Hepatocyte (in vitro differentiated cells): ENCODE results near the gene SBF2. TPM values are rescaled to one million over a fixed set of nuclear protein-coding genes. Genes with fewer than 3 reads are reported as not detected.

Source experiments
- DNase-seq: peaks from one replicate; pipeline ENCODE4 v3.0.0-alpha.2; 2016; ENCODE audit warnings: low spot score
- H2AFZ ChIP-seq: fragments of 200-600 bp; sonication (generic); 2 replicates; pipeline ENCODE4 v1.6.0; 2016; ENCODE audit warnings: antibody characterized with exemption, mild to moderate bottlenecking
- H3K27ac ChIP-seq: fragments of 200-600 bp; sonication (generic); 2 replicates; pipeline ENCODE4 v1.5.1; 2016; ENCODE audit warnings: mild to moderate bottlenecking
- H3K27me3 ChIP-seq: fragments of 200-600 bp; sonication (generic); 2 replicates; pipeline ENCODE4 v1.6.1; 2016
- H3K36me3 ChIP-seq: fragments of 200-600 bp; sonication (generic); replicated peaks from 2 replicates; pipeline ENCODE4 v1.5.1; 2016; ENCODE audit warnings: low read depth; ENCODE audit not compliant: insufficient read depth
- H3K4me1 ChIP-seq: fragments of 200-600 bp; sonication (generic); 2 replicates; pipeline ENCODE4 v1.5.1; 2016; ENCODE audit warnings: mild to moderate bottlenecking, moderate library complexity; ENCODE audit not compliant: insufficient read depth
- H3K4me2 ChIP-seq: fragments of 200-600 bp; sonication (generic); 2 replicates; pipeline ENCODE4 v1.6.0; 2016
- H3K4me3 ChIP-seq: fragments of 200-600 bp; sonication (generic); 2 replicates; pipeline ENCODE4 v1.5.1; 2016; ENCODE audit warnings: mild to moderate bottlenecking
- H3K79me2 ChIP-seq: fragments of 200-600 bp; sonication (generic); 2 replicates; pipeline ENCODE4 v1.6.0; 2017; ENCODE audit warnings: mild to moderate bottlenecking
- H3K9me2 ChIP-seq: fragments of 200-600 bp; sonication (generic); replicated peaks from 2 replicates; pipeline ENCODE4 v1.6.0; 2017; ENCODE audit warnings: mild to moderate bottlenecking; ENCODE audit not compliant: insufficient read depth
- H3K9me3 ChIP-seq: fragments of 200-600 bp; sonication (generic); 2 replicates; pipeline ENCODE4 v1.5.1; 2016; ENCODE audit warnings: low read depth, mild to moderate bottlenecking
- H4K20me1 ChIP-seq: fragments of 200-600 bp; sonication (generic); 2 replicates; pipeline ENCODE4 v1.6.0; 2016; ENCODE audit warnings: mild to moderate bottlenecking; ENCODE audit not compliant: insufficient read depth, poor library complexity, severe bottlenecking
- EZH2 ChIP-seq: fragments of 200-600 bp; sonication (generic); IDR thresholded peaks from 2 replicates; pipeline ENCODE4 v1.6.1; 2016; ENCODE audit warnings: antibody characterized with exemption, mild to moderate bottlenecking, borderline replicate concordance
- EZH2phosphoT487 ChIP-seq: fragments of 200-600 bp; sonication (generic); IDR thresholded peaks from one replicate; pipeline ENCODE4 v1.6.1; 2018; ENCODE audit warnings: antibody characterized with exemption, mild to moderate bottlenecking, low read depth, moderate library complexity; ENCODE audit not compliant: unreplicated experiment, severe bottlenecking
- WGBS: methylation state at CpG from one replicate; pipeline ENCODE4 v1.1.6; 2016; ENCODE audit warnings: low lambda C conversion rate; ENCODE audit errors: missing lambda C conversion rate; 5-methylcytosine and 5-hydroxymethylcytosine counted together
- polyA plus RNA-seq: library from polyadenylated mRNA; unstranded; fragments of >200 nt; fragmentation: Nextera tagmentation; extraction: Ambion mirVana; gene quantifications from 2 replicates; pipeline ENCODE4 v1.2.1, GENCODE V29; 2016
- total RNA-seq: library from RNA; depleted of rRNA; stranded (reverse); fragments of >200 nt; gene quantifications from 2 replicates; pipeline ENCODE4 v1.2.3, GENCODE V29; 2014
- TF ChIP-seq, protein P1 (sequence below): fragments of 200-600 bp; sonication (generic); IDR thresholded peaks from 2 replicates; pipeline ENCODE4 v1.5.1; 2016; ENCODE audit warnings: antibody characterized with exemption, mild to moderate bottlenecking; ENCODE audit not compliant: poor library complexity

SBF2 gene
- total and polyA plus RNA-seq, 2 experiments from 2014 or later = 25.7 to 83.2 TPM

DNA sequence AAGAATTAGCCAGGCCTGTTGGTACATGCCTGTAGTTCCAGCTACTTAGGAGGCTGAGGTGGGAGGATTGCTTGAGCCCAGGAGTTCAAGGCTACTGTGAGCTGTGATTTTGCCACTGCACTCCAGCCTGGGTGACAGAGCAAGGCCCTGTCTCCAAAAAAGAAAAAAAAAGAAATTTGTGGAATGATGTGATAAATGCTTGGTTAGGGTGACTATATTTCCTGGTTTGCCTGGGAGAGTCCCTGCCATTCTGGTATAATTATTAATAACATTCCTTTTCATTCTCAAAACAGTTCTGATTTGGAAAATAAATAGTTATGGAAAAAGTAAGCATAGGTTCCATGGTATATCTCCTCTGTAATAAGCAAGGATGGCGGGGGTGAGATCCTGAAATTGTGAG lies 555.3 kb downstream of the SBF2 start:
- 100% methylated on average over 1 of the region's 1 CpG for WGBS

DNA sequence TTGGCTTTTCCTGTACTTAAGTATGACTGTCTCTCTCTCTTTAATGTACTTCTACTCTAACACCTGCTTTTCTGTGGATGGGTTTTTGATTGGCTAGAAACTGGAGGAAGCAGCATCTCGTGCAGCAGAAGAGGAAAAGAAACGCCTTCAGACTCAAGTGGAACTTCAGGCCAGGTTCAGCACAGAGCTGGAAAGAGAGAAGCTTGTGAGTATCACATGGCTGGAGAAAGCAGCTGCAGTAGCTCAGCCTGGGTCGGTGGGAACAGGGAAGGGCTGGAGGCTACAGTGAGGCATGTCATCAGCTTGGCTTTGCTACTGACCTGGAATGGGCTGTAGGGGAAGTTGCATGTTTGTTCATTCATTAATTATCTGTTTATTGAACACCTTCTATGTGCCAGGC lies 555.9 kb downstream of the SBF2 start:
- H3K27me3 ChIP-seq = no peaks in the 10 kb centered on the region
- H3K27ac ChIP-seq = no peak overlapping the region
- H3K36me3 ChIP-seq = peaks cover 2% of the 10 kb centered on the region
- peaks cover 7% of the 10 kb centered on the region for H3K79me2 ChIP-seq
- no peaks in the 10 kb centered on the region for H3K9me2 ChIP-seq
- no peaks in the 10 kb centered on the region for H3K9me3 ChIP-seq
- DNase-seq = no peak
- no peaks in the 10 kb centered on the region for H4K20me1 ChIP-seq
- H3K4me1 ChIP-seq = peaks cover 13% of the 10 kb centered on the region
- TF ChIP-seq EZH2phosphoT487 (no peak), EZH2 (no peak)
- TF ChIP-seq, protein P1, sequence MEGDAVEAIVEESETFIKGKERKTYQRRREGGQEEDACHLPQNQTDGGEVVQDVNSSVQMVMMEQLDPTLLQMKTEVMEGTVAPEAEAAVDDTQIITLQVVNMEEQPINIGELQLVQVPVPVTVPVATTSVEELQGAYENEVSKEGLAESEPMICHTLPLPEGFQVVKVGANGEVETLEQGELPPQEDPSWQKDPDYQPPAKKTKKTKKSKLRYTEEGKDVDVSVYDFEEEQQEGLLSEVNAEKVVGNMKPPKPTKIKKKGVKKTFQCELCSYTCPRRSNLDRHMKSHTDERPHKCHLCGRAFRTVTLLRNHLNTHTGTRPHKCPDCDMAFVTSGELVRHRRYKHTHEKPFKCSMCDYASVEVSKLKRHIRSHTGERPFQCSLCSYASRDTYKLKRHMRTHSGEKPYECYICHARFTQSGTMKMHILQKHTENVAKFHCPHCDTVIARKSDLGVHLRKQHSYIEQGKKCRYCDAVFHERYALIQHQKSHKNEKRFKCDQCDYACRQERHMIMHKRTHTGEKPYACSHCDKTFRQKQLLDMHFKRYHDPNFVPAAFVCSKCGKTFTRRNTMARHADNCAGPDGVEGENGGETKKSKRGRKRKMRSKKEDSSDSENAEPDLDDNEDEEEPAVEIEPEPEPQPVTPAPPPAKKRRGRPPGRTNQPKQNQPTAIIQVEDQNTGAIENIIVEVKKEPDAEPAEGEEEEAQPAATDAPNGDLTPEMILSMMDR = no peak
- WGBS = 76% methylated on average over 3 of the region's 3 CpGs
- no peak overlapping the region for H3K4me3 ChIP-seq
- no peak overlapping the region for H2AFZ ChIP-seq
- H3K4me2 ChIP-seq = no peak overlapping the region

More for the DNA sequence above, 555.3 kb downstream of the SBF2 start:
- H3K4me3 ChIP-seq = no peak overlapping the region
- no peaks in the 10 kb centered on the region for H3K27me3 ChIP-seq
- no peaks in the 10 kb centered on the region for H3K9me3 ChIP-seq
- H3K36me3 ChIP-seq = peaks cover 2% of the 10 kb centered on the region
- no peaks in the 10 kb centered on the region for H3K9me2 ChIP-seq
- H3K27ac ChIP-seq = peak overlapping the region; percentile 73
- H3K4me2 ChIP-seq = no peak overlapping the region
- no peak for DNase-seq
- TF ChIP-seq, protein P1 = no peak
- TF ChIP-seq EZH2phosphoT487 = no peak
- TF ChIP-seq EZH2 = no peak
- peaks cover 7% of the 10 kb centered on the region for H3K79me2 ChIP-seq
- H3K4me1 ChIP-seq = peaks cover 13% of the 10 kb centered on the region
- no peak overlapping the region for H2AFZ ChIP-seq
- H4K20me1 ChIP-seq = no peaks in the 10 kb centered on the region

DNA sequence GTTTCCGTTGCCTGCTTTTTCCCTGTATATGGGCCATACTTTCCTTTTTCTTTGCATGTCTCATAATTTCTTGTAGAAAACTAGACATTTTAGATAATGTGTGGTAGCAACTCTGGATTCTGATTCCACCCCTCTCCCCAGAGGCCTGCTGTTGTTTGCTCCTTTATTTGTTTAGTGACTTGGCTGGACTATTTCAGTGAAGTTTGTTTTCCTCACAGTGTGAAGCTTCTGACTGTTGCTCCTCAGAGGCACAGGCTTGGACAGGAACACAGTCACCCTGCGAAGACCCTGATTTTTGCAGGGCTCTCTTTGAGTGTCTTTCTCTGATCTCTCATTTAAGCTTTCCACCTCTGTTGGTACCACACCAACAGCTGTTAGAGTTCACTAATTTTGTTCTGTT lies 557.7 kb downstream of the SBF2 start:
- H3K4me1 ChIP-seq = peaks cover 13% of the 10 kb centered on the region
- no peak overlapping the region for H3K4me3 ChIP-seq
- no peak overlapping the region for H3K4me2 ChIP-seq
- DNase-seq = no peak
- H4K20me1 ChIP-seq = no peaks in the 10 kb centered on the region
- no peak overlapping the region for H3K27ac ChIP-seq
- H3K9me3 ChIP-seq = no peaks in the 10 kb centered on the region
- H3K36me3 ChIP-seq = peaks cover 2% of the 10 kb centered on the region
- peaks cover 6% of the 10 kb centered on the region for H3K79me2 ChIP-seq
- no peak for TF ChIP-seq EZH2phosphoT487
- no peak for TF ChIP-seq EZH2
- TF ChIP-seq, protein P1 = no peak
- no peaks in the 10 kb centered on the region for H3K27me3 ChIP-seq
- H3K9me2 ChIP-seq = no peaks in the 10 kb centered on the region
- WGBS = 93% methylated on average over 2 of the region's 2 CpGs
- no peak overlapping the region for H2AFZ ChIP-seq

DNA sequence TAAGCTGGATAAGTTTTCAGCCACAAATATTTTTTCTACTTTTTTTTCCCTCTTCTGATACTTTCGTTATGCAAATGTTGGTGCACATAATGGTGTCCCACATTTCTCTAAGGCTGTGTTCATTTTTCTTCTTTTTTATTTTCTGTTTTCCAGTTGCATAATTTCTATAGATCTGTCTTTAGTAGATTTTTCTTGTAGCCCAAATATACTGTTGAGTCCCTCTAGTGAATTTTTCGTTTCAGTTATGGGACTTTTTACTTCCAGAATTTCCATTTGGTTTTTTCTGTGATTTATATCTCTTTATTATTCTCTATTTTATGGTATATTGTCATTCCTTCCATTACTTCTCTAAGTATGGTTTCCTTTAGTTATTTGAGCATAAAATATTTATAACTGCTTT lies 558.1 kb downstream of the SBF2 start:
- H3K4me2 ChIP-seq = no peak overlapping the region
- no peaks in the 10 kb centered on the region for H3K9me2 ChIP-seq
- no peak overlapping the region for H3K4me3 ChIP-seq
- H3K27me3 ChIP-seq = no peaks in the 10 kb centered on the region
- no peak overlapping the region for H3K27ac ChIP-seq
- no peaks in the 10 kb centered on the region for H3K9me3 ChIP-seq
- no peak for DNase-seq
- peaks cover 2% of the 10 kb centered on the region for H3K36me3 ChIP-seq
- no peak overlapping the region for H2AFZ ChIP-seq
- peaks cover 12% of the 10 kb centered on the region for H3K4me1 ChIP-seq
- WGBS = 98% methylated on average over 2 of the region's 2 CpGs
- H4K20me1 ChIP-seq = no peaks in the 10 kb centered on the region
- peaks cover 3% of the 10 kb centered on the region for H3K79me2 ChIP-seq
- TF ChIP-seq EZH2 (no peak), EZH2phosphoT487 (no peak)
- TF ChIP-seq, protein P1 = no peak
